GM20431 (cell line): ENCODE measurements around the gene RFESD.

Experiments
- in situ Hi-C: fragments of 300-500 bp; cut with MseI, MboI; formaldehyde crosslinking; loops from one replicate; pipeline ENCODE4 v1.15.0; 2020; ENCODE audit warnings: low sequenced_read_pairs; ENCODE audit not compliant: unreplicated experiment

The RFESD gene

DNA sequence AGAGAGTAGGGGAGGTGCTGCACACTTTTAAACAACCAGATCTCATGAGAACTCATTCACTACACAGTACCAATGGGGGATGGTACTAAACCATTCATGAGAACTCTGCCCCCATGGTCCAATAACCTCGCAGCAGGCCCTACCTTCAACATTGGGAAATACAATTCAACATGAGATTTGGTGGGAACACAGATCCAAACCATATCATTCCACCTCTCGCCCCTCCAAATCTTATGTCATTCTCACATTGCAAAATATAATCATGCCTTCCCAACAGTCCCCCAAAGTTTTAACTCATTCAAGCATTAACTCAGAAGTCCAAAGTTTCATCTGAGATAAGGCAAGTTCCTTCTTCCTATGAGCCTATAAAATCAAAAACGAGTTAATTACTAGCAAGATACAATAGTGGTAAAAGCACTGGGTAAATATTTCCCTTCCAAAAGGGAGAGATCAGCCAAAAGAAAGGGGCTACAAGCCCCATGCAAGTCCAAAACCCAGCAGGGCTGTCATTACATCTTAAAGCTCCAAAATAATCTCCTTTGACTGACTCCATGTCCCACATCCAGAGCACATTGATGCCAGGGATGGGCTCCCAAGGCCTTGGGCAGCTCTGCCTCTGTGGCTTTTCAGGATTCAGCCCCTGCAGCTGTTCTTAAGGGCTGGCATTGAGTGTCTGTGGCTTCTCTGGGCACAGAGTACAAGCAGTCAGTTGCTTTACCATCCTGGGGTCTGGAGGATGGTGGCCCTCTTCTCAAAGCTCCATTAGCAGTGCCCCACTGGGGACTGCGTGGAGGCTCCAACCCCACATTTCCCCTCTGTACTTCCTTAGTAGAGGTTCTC is 18.4 kb upstream of the RFESD start:
- in situ Hi-C loops: loop anchor here (25.0 kb wide), 1 partner anchor 209 kb away; no protein-coding TSS in a partner anchor

- in situ Hi-C loops: loop anchor here (25.0 kb wide), 1 partner anchor 208 kb away; no protein-coding TSS in a partner anchor
Observed at GRCh38 chr5:95628933-95629332, 17.6 kb upstream of the RFESD start.

GRCh38 chr5:95630394-95630917 is 16.1 kb upstream of the RFESD start:
- in situ Hi-C loops: loop anchor here (25.0 kb wide), 1 partner anchor 207 kb away; no protein-coding TSS in a partner anchor

GRCh38 chr5:95631255-95631958 is 15.2 kb upstream of the RFESD start:
- in situ Hi-C loops: loop anchor here (25.0 kb wide), 1 partner anchor 206 kb away; no protein-coding TSS in a partner anchor

DNA sequence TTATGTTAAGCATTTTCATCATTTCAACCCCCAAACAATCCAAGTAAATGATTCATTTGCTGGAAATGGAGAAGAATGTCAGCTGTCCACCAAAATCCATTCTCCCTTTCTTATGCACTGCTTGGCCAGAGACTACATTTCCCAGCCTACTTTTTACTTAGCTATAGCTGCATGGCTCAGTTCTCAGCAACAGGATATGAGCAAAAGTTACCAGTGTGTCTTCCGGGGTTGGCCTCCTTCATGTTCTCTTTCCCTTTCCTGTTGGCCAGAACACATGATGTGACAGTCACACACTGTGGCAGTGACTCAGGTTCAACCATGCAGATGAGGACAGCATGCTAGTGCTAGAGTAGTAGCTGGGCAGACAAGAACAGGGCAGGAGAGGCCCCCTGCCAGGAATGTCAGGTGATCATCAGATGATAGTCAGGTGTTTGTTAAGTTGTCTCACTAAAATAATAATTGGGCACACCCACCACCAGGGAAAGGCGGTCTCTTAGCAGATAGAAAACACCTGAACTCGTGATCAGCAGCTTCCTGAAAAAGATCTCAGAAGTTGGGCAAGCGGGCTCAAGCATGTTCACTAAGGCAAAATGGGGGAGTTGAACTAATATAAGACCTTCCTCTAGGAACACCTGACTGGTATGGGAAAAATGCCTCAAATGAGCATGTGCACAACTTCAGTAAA is 14.4 kb upstream of the RFESD start:
- in situ Hi-C loops: loop anchor here (25.0 kb wide), 1 partner anchor 205 kb away; no protein-coding TSS in a partner anchor

DNA sequence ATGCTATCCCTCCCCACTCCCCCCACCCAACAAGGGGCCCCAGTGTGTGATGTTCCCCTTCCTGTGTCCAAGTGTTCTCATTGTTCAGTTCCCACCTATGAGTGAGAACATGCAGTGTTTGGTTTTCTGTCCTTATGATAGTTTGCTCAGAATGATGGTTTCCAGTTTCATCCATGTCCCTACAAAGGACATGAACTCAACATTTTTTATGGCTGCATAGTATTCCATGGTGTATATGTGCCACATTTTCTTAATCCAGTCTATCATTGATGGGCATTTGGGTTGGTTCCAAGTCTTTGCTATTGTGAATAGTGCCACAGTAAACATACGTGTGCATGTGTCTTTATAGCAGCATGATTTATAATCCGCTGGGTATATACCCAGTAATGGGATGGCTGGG is 13.6 kb upstream of the RFESD start:
- in situ Hi-C loops: loop anchor here (25.0 kb wide), 1 partner anchor 204 kb away; no protein-coding TSS in a partner anchor

GRCh38 chr5:95633671-95634070 is 12.9 kb upstream of the RFESD start:
- in situ Hi-C loops: loop anchor here (25.0 kb wide), 1 partner anchor 204 kb away; no protein-coding TSS in a partner anchor

- in situ Hi-C loops: loop anchor here (25.0 kb wide), 1 partner anchor 203 kb away; no protein-coding TSS in a partner anchor
Observed at GRCh38 chr5:95634081-95634480, 12.5 kb upstream of the RFESD start.

GRCh38 chr5:95638632-95639031 is 7.9 kb upstream of the RFESD start:
- in situ Hi-C loops: loop anchor here (25.0 kb wide), 1 partner anchor 199 kb away; no protein-coding TSS in a partner anchor

GRCh38 chr5:95641741-95642220 is 4.8 kb upstream of the RFESD start:
- in situ Hi-C loops: loop anchor here (25.0 kb wide), 1 partner anchor 196 kb away; no protein-coding TSS in a partner anchor

DNA sequence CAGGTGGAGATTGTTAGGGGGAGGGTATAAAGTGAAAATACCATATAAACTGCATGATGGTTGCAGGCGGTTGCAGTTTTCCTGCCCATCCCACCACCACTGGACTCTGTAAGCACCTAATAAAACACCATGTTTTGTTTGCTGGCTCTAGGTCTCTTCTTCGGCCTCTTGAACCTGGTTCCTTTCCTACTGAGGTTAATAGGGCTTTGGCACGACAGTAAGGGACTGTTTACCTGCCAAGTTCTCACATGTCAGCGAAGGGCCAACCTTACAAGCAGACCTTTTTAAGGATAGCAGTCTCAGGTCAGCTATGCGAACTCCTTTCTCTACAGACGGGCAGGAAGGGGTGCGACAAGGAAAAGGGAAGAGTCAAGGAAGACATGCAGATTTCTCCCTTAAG is 3.4 kb upstream of the RFESD start:
- in situ Hi-C loops: loop anchor here (25.0 kb wide), 1 partner anchor 194 kb away; no protein-coding TSS in a partner anchor

DNA sequence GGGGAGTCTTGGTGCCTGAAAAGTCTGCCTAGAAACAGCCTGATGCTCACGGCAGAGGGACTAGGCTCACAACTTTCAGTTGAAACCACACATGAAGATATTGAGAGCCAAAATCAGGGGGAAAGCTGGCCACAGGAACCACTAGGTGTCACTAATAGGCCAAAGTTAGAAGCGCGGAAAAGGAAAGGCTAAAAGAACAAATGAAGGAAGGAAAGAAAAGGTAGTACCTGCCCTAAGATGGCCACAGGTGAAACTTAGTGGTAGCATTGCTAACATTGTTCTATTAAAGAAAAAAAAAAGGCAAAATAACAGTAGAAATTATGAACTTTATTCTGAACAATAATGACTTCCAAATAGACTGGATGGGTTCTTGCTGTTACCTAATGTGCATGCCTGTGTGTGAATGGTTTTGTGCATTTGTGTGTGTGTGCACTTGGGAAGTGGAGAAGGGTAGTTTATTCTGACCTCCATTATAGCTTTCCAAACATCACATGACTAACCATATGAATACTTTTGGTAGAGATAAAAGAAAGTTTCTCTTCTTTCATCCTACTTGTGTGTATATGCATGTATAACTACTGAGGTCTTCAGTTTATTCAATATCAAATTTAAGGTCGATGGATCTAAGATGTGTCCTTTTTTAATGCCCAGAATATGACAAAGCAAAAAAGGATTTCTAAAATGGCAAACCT is 2.1 kb upstream of the RFESD start:
- in situ Hi-C loops: loop anchor here (25.0 kb wide), 1 partner anchor 193 kb away; no protein-coding TSS in a partner anchor

DNA sequence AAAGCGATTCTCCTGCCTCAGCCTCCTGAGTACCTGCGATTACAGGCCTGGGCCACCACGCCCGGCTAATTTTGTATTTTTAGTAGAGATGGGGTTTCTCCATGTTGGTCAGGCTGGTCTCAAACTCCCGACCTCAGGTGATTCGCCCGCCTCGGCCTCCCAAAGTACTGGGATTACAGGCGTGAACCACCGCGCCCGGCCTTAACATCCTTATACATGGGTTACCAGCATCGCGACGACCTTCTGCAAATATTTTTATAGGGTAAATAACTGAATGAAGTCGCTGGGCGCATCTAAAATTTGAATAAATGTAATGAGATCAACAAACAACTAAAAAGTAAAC is 380 bp upstream of the RFESD start:
- in situ Hi-C loops: loop anchor here (25.0 kb wide), 1 partner anchor 191 kb away; no protein-coding TSS in a partner anchor

DNA sequence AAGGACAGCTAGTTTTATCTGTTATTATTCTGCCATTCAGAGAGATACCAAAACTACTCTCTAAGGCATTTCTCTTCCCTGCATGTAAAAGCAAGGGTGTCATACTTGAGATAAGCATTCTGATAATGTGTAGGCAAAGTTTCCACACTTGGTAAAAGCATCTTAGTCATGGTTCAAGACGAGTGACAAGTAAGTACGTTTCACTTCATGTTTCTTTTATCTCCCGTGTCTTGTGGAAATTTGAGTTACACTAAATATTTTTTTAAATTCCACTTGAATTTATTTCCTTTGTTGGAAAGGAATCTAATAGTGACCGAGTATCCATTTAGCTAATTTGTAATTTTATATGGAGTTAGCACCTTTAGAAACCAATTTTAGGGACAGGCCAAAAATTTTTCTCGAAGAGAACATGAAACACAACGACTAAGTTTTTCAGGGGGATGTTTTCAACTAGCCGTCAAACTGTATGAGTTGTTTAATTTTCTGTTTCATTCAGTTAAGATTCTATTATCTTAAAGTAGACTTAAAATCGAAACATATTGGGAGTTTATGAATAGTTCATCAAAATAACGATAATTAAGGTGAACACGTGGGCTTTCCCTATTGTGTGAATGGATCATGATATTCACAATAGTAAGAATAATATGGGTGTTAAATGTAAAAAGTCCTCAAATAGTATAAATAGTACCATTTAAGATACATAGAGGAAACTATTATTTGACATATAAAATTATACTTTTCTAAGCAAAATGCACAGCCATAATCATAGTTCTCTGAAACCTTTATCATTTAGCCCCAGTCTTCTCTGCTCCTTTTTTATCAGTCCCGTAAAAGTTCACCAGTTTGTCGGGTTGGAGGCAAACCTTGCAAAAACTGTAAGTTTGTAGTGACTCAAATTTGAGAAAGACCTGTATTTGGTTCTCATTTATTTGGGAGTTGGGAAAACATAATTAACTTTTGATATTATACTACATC is 1.6 kb downstream of the RFESD start:
- in situ Hi-C loops: loop anchor here (25.0 kb wide), 1 partner anchor 189 kb away; no protein-coding TSS in a partner anchor

GRCh38 chr5:95649274-95649673 is 2.7 kb downstream of the RFESD start:
- in situ Hi-C loops: loop anchor here (25.0 kb wide), 1 partner anchor 188 kb away; no protein-coding TSS in a partner anchor

- in situ Hi-C loops: loop anchor here (25.0 kb wide), 2 partner anchors 112 to 187 kb away; no protein-coding TSS in a partner anchor
Observed at GRCh38 chr5:95649842-95650620, 3.5 kb downstream of the RFESD start.

DNA sequence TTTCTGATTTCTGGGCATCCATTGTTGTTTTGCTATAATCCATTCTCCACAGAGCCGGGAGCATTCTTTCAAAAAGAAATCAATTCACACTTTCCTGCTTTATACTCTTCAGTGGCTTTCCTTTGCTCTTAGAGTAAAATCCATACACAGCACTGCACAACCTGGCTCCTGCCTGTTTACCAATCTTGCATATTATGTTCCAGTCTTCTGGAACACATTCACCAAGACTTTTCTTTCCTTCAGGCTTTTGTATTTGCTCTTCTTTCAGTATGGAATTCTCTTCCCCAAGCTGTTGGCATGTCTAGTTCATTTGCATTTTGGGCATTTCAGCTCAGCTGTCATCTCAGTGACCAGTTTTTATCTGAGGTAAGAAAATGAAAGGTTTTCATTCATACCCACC is 6.3 kb downstream of the RFESD start:
- in situ Hi-C loops: loop anchor here (25.0 kb wide), 1 partner anchor 109 kb away; no protein-coding TSS in a partner anchor
